Activated T-cell treated with anti-CD3 and anti-CD28 coated beads for 4 hours (primary cell): ENCODE measurements around the gene SLC25A41.
A peak's percentile ranks its signal among the peaks of the same experiment; 100 is the strongest.
"Not testable (repeated sequence)": the region's sequence is repeated elsewhere in the genome, so short reads cannot be mapped to it uniquely, and the experiment has no call there.

Experiments
- DNase-seq: peaks from one replicate; pipeline ENCODE4 v3.0.0-alpha.2; 2020

Gene SLC25A41

DNA sequence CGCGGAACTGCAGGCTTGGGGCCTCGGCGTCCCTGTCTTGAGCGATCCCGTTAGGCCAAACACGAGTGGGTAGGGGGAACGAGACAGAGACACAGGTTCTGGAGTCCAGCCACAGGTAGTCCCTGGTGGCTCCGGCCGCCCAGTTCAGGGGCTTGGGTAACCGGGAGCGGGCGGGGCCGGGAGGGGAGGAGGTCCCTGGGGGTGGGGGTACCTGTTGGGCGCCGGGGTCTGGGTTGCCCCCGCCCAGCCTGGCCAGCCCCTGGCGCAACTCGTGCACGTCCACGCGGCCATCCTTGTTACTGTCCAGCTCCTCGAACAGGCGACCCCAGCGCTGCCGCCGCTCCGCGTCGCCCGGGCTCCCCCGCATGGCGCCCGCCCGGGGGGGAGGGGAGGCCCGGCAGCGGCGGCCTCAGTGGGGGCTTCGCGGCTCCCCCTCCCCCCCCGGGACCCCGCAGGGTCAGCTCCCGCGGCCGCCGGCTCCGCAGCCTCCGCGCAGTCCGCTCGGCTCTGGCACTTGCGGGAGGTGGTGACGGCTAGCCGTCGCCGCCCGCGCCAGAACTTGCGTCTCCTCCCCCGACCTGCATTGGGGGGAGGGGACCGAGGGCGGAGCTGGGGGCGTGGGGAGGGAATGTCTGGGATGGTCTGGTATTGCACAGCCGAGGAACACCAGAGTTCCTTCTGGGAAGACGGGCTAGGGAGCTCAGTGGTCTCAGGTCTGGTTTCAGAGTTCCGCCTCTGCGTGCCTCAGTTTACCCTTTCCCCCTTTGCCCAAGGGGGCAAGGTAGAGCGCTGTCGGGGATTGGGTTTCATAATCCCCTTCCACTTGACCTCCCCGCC, 25.9 kb upstream of the SLC25A41 start, which contains the start of gene SLC25A23:
Gene SLC25A23 (minus strand): TSS at position 531 of the 837 bp plus-strand sequence. CDS start 164 bp downstream, at position 367.
- peak; percentile 48 for DNase-seq

DNA sequence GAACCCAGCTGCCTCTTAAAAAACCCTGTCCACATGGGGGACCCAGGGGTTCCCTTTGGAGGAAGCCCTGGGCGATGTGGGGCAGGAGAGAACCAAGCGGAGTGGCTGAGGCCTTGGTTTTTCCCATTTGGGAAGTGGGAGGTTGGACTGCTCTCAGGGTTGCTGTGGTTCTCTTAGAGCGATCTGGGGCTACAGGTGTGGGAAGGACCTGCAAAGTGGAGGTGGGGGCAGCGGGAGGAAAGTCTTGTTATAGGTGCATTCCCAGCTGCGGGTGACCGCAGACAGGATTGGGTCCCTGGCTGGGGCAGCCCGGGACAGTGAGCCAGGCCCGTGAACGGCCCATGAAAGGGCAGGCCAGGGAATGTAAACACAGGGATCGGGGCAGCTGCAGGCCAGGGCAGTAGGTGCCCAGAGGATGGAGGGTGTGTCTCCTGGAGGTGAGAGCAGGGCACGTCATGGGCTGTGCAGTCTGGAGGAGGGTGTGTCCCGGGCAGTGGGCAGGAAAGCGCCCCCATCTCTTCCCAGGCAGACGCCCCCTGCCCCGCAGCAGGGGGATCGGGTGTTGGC, 25.2 kb upstream of the SLC25A41 start:
- no peak for DNase-seq

GRCh38 chr19:6457958-6458694, 24.6 kb upstream of the SLC25A41 start:
- no peak for DNase-seq

DNA sequence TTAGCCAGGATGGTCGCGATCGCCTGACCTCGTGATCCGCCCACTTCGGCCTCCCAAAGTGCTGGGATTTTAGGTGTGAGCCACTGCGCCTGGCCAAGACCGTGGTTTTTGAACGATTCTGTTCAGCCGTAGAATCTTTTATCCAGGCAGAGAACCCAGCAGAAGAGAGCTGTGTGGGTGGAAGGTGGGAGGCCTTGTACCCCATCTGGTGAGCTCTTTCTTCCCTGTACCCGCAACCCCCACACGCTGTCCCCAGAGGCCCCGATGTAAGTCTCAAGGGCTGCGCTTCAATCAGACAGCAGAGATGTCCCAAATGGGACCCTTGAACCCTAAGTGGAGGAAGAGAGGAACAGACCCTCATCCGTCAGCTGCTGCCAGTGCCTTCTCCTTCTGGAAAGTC, 22.4 kb upstream of the SLC25A41 start:
- DNase-seq: no peak

- no peak for DNase-seq
These were observed 20.5 kb upstream of the SLC25A41 start for GRCh38 chr19:6453951-6454565.

- no peak for DNase-seq
These were observed 19.3 kb upstream of the SLC25A41 start for GRCh38 chr19:6452899-6453298.

GRCh38 chr19:6452223-6452614, 18.7 kb upstream of the SLC25A41 start:
- DNase-seq: no peak

DNA sequence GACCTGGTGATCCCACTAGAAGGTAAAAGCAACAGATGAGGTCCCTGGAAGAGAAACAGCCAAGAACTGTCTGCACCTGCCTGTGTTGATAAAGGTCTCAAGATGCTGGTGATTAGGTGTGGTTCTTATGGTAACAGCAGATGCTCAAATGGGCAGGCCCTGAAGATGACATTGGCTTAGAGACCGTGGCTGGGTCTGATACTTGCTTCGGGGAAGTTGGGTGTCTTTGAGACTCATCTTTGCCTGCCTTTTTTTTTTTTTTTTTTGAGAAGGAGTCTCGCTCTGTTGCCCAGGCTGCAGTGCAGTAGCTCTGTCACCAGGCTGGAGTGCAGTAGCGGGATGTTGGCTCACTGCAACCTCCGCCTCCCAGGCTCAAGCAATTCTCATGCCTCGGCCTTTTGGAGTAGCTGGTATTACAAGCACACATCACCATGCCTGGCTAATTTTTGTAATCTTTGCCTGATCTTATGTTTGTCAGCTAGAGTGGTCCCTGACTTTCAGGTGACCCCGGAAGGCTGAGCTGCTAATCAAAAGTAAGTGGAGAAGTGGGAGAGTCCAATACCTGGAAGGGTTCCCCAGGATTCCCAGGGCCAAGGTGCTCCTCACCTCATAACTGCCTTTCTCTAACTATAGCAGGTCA, 18.1 kb upstream of the SLC25A41 start:
- no peak for DNase-seq

- DNase-seq: no peak
These were observed 16.6 kb upstream of the SLC25A41 start for GRCh38 chr19:6450166-6450565.

DNA sequence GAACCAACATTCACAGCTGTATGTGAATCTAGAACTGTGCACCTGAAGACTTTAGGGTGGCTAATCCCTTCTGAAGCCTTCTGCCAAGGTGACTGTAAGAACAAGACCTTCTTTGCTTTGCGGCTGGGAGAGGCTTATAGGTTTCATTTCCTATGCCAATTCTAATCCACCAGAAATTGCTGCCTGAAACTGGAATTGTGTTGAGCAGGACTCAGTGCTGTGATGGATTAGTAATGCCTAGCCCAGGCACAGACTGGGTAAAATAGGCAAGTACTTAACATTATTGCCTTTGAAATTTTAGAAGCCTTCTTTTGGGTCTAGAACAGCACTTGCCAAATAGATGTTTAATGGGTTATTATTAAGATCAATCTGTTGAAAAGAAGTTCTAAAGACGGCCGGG, 14.5 kb upstream of the SLC25A41 start:
- DNase-seq: no peak

DNA sequence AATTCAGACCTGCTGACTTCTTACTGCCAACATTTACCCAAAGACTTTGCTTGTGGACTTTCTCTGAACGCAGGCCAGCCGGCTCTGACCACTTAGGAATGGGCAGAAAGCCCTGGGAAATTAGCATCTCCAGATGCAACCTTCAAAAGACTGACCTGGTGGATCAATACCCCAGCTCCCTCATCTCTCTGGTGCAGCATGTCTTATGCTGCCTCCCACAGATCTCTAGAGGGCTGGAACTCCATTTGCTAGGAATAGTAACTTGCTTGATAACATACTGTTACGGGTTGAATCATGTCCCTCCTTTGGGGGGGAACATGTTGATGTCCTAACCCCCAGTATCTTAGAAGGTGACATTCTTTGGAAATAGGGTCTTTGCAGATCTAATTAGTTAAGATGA, 12.9 kb upstream of the SLC25A41 start:
- DNase-seq: no peak

GRCh38 chr19:6443986-6444385, 10.4 kb upstream of the SLC25A41 start:
- no peak for DNase-seq

DNA sequence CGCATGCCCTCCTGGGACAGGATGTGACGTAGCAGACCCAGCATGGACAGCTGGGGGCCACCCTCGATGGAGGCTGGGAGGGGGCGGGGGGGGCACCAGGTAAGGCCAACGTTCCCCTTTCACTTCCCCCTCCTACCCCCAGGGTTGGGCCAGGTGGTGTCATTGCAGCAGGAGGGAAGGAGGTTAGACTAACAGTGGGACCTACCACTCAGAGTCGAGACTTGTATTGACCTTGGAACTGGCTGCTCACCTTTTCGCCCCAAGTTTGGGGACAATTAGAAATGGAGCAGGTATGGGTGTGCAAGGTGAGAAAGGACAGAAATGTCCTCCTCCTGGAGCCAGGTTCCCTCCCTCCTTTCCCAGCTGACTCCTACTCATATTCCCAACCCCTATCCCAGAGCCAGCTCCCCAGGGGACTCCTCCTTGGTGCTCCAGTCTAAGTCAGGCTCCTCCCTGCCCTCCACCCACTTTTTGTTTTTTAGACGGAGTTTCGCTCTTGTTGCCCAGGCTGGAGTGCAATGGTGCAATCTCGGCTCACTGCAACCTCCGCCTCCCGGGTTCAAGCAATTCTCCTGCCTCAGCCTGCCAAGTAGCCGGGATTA, 8.6 kb upstream of the SLC25A41 start:
- DNase-seq: no peak

DNA sequence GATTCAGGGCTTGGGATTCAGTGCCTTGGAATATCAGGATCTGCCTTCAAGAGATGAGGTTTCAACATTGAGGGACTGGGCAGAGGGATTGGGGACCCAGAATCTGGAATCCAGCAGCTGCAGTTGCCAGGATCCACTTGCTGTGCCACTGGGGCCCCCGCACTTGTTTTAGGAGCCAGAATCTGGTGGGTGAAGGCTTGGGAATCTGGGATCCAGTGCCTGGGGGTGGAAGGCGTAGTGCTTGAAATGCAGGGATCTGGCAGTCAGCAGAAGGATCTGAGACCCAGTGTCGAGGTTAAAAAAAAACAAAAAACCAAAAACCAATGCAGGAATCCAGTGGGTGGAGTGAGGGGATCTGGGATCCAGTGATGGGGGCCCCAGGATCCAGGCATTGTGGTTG, 7.3 kb upstream of the SLC25A41 start:
- no peak for DNase-seq

- no peak for DNase-seq
These were observed 6.2 kb upstream of the SLC25A41 start for GRCh38 chr19:6439743-6440142.

DNA sequence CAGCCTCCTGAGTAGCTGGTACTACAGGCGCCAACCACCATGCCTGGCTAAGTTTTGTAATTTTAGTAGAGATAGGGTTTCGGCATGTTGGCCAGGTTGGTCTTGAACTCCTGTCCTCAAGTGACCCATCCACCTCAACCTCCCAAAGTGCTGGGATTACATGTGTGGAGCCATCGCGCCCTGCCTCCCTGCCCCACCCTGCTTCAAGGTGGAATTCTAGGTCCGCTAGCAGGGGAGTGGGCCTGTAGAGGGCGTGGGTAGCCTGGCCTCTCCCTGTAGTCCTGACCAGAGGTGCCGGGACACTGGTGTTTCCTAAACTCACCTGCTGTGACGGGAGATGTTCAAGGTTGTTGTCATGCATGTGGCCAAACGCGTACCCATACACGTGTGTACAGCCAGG, 398 bp downstream of the SLC25A41 start:
- no peak for DNase-seq

DNA sequence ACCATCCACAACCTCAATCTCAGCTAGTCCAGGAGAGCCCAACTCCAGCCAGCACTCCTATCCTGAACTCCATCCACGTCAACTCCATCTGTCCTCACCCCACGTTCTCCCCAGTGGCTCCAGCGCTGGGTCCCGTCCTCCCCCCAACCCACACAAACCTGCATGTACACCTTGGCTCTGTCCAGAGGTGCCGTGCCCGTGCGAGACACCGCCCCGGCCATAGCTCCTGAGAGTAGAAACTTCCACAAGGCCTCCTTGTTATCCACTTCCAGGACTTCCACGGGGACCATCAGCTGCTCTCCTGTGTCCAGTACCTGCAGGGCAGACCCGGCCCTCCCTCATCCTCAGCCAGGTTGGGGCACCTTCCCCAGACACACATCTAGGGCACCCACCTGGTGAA, 1.7 kb downstream of the SLC25A41 start:
- DNase-seq: no peak

GRCh38 chr19:6429419-6430221, 3.9 kb downstream of the SLC25A41 start:
- DNase-seq: no peak

- DNase-seq: not testable (repeated sequence)
These were observed 4.7 kb downstream of the SLC25A41 start for GRCh38 chr19:6428692-6429418.

GRCh38 chr19:6427131-6427530, 6.4 kb downstream of the SLC25A41 start:
- DNase-seq: no peak
